ENCODE measurements around the gene RIPK4.

DNA sequence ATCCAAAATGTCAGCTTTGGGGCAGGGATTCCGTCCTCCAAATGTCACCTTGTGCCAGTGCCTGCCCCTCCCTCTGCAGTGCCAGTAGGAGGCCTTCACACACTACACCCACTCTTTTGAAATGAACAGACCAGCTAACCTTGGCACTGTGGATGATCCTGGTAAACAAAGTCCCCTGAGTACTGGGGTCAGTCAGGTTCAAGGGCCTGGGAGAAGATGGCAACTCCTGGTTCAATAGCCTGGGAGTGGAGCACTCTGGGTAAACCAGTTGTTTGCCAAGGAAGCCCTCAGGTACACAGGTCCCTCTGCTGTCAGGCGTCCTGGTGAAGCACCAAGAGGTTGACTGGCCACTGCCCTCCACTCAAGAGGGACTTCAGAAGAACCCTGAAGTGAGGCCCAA, 30.4 kb downstream of the RIPK4 start:
- TF ChIP-seq POLR2AphosphoS5 (IDR thresholded peaks at IDR 0.05; ENCODE audit: low read depth, low read length) (no peak), POLR2A (IDR thresholded peaks at IDR 0.05; ENCODE audit: low read depth, low read length) (no peak), POU2F2 (IDR thresholded peaks at IDR 0.05; ENCODE audit: low read depth, low read length) (no peak), SPI1 (IDR thresholded peaks at IDR 0.05; ENCODE audit: low read depth, low read length) (no peak), TAF1 (IDR thresholded peaks at IDR 0.05; ENCODE audit: low read depth, low read length) (no peak), PAX5 (IDR thresholded peaks at IDR 0.05; ENCODE audit: insufficient read depth, low read length, severe bottlenecking) (no peak)
